NCI-H2196 treated with DMSO at 0.1 percent for 48 hours (cell line): ENCODE measurements around the gene STAT2.
A peak's percentile ranks its signal among the peaks of the same experiment; 100 is the strongest.
"Not testable (repeated sequence)": the region's sequence is repeated elsewhere in the genome, so short reads cannot be mapped to it uniquely, and the experiment has no call there.

Experiments
- DNase-seq: peaks from one replicate; lab custom pipeline; 2025; ENCODE audit not compliant: unreplicated experiment; lab: John Stamatoyannopoulos, UW

STAT2 gene

DNA sequence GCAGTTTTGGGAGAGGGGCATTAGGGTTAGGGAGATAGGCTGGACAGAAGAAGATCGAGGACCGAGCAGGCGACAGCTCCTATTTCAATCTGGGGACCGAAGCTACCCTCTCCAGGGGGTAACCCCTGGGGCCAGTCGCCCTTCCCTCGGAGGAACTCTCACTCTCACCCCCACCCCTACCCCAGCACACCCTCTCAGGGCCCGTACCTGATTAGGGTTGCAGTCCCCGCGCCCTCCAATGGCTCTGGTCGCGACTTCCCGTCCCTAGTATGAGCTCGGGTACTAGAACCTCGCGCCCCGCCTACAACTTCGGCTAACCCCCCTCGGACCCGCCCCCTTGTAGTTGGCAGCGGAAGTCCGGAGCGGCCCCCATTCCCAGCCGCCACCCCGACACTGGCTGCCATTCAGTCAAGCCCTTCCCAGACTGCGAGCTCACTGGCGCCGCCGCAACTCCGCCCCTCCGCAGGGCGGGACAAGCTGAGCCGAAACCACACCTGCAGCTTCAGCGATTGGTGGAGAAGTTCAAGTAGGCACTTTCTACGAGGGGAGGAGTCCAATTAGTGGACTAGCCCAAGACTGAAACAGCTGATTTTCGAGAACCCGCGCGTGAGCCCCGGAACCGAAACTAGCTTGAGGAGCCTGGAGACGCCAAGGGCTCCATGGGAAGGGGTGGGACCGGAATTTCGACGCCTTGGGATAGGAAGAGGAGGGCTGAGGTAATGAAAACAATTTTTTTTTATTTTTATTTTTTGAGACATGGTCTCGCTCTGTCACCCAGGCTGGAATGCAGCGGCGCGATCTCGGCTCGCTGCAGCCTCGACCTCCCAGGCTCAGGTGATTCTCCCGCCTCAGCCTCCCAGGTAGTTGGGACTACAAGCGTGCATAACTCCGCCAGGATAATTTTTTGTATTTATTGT is at the start of gene STAT2:
STAT2 (minus strand) TSS at position 257 of the 917 bp plus-strand sequence. CDS start 3,536 bp downstream, outside the sequence.
- peak; percentile 98 for DNase-seq

DNA sequence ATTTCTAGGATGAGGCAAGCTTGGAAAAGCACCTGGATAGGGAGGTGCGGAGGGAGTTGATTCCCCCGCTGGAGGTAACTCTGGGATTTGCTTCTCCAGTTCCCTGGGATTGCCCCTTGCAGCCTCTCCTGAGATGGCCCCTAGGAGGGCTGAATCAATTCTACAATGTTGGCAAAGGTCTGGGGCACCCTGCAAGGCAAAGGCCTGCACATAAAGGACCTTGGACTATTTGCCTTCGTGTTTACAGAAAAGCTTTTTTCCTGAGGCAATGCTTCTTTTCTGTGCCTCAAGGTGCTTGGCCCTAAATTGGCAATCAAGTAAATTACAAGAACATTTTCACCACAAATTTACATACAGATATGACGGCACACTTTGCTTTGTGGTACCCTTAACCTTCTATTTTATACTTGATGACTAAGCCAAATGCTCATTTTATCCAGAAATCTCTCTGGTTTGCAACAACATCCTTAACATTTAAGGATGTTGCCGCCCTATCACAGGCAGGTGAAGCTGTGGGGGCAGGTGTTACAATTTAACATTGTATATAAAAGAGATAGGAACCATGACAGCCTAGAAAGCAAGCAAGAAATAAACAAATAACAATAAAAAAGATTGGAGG is 49.0 kb upstream of the STAT2 start:
- DNase-seq = no peak

DNA sequence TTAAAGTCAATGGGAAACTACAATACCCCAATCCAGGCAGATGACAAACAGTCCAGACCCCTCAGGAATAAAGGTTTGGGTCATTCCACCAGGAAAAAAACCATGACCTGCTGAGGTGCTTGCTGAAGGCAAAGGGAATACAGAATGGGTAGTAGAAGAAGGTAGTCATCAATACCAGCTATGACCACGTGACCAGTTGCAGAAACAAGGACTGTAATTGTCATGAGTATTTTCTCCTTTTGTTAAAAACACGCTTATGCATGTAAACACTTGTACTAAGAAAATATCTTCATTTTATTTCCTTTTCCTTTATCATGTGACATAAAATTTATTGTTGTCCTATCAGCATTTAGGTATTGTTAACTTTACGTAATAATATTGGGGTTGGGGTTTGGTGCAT is 44.3 kb upstream of the STAT2 start:
- not testable (repeated sequence) for DNase-seq

DNA sequence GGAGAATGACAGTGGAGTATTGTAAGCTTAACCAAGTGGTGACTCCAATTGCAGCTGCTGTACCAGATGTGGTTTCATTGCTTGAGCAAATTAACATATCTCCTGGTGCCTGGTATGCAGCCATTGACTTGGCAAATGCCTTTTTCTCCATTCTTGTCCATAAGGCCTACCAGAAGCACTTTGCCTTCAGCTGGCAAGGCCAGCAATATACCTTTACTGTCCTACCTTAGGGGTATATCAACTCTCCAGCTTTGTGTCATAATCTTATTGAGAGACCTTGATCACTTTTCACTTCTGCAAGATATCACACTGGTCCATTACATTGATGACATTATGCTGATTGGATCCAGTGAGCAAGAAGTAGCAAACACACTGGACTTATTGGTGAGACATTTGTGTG is 41.7 kb upstream of the STAT2 start:
- not testable (repeated sequence) for DNase-seq

DNA sequence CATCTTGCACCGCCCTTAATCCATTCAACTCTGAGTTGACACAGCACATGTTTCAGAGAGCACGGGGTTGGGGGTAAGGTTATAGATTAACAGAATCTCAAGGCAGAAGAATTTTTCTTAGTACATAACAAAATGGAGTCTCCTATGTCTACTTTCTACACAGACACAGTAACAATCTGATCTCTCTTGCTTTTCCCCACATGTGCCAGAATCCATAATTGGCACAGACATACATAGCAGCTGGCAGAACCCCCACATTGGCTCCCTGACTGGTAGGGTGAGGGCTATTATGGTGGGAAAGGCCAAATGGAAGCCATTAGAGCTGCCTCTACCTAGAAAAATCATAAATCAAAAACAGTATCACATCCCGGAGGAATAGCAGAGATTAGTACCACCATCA is 41.2 kb upstream of the STAT2 start:
- DNase-seq = not testable (repeated sequence)

DNA sequence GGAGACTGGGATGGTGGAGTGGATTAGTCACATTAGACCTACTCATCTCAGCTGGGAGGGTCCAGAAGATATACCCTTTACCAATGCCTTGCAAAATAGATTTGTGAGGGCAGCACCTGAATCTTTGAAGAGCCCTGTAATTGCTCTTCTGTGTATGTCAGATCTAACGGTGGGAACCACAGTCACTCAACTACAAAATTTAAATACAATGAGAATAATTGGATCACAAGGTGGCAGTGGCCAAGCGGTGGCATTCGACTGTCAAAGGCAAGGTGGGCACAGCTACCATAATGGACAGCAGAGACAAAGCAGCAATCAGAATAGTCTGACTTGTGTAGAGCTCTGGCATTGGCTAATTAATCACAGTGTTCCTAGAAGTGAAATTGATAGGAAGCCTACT is 39.6 kb upstream of the STAT2 start:
- not testable (repeated sequence) for DNase-seq

DNA sequence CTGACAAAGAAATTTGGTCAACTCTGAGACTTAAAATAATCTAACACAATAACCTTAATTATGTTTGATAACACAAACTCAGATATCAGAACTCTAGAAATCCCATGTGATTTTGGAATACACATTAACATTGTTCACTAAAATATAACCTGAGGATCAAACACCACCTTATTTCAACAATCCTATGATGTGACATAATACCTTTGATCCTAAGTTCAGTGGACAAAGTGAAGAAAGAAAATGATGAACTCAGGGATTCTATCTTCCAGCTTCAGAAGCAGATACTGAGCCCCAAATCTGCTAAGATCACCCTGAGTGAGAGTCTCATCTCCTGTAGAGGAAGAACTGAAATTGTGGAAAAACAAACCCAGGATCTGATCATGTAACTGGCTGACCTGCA is 38.4 kb upstream of the STAT2 start:
- no peak for DNase-seq

DNA sequence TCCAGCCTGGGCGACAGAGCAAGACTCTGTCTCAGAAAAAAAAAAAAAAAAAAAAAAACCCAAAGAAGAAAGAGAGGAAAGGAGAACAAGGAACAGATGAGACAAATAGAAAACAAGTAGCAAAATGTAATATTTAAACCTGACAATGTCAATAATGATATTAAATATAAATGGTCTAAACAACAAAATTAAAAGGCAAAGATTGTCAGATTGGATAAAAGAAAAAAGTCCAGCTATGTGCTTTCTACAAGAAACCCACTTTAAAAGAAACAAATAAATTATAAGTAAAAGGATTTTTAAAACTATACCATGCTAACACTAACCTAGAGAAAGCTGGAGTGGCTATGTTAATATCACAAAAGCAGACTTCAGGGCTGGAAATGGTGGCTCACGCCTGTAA is 32.4 kb upstream of the STAT2 start:
- no peak for DNase-seq

DNA sequence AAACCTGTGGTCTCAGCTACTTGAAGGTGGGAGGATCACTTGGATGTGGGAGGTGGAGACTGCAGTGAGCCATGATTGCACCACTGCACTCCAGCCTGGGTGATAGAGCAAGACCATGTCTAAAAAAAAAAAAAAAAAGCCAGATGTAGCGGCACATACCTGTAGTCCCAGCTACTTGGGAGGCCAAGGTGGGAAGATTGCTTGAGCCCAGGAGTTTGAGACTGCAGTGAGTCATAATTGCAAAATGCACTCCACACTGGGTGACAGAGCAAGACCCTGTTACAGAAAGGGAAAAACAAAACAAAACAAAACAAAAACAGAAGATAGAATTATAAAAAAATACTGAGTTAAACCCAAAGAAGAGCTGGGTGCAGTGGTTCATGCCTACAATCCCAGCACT is 31.8 kb upstream of the STAT2 start:
- no peak for DNase-seq

DNA sequence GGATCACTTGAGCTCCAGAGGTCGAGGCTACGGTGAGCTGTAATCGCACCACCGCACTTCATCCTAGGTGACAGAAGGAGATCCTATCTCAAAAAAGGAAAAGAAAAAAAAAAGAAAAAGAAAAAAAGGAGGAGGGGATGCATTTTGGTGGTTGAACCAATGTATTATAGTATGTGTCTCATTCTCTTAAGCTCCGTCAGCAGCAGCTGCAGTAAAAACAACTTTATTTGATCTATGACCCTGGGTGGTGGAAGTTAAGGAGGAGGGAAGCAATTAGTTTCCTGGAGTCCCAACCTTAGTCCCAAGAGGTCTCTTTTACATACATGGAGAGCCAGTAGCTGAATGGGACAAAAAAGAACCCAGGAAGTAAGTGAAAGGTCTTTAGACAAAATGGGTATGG is 29.5 kb upstream of the STAT2 start:
- DNase-seq = no peak

DNA sequence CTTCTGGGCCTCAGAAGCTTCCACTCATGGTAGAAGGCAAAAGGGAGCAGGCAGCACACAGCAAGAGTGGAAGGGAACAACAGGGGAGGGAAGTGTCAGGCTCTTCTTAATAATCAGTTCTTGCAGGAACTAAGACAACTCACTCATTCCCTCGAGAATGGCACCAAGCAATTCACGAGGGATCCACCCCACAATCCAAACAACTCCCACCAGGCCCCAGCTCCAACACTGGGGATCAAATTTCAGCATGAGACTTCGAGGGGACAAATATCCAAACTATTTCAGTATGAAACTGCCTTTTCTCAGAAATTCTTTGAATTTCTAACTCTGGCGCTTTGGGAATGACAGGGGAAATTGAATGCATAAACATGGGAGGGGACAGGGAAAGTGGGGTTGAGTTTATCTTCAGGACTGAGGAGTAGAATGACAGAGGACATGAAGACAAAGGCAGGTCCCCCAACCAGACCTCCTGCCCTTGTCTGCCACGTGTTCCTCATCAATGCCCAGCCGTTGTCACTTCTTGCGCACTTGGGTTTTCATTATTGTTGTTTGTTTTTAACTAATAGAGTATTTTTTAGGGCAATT is 27.3 kb upstream of the STAT2 start:
- DNase-seq = no peak

DNA sequence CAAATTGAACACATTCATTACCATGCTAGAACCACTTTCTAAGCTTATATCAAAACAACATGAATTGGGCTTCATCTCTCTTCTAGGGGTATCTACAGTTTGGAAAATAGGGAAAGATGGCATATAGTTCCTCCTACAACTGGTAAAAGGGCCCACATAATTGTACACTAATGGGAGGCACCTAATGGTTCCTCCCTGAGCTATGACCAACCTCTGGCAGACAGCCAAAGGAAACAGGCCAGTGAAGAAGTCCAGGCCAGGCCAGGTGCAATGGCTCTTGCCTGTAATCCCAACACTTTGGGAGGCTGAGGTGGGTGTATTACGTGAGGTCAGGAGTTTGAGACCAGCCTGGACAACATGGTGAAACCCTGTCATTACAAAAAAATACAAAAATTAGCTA is 26.0 kb upstream of the STAT2 start:
- no peak for DNase-seq

DNA sequence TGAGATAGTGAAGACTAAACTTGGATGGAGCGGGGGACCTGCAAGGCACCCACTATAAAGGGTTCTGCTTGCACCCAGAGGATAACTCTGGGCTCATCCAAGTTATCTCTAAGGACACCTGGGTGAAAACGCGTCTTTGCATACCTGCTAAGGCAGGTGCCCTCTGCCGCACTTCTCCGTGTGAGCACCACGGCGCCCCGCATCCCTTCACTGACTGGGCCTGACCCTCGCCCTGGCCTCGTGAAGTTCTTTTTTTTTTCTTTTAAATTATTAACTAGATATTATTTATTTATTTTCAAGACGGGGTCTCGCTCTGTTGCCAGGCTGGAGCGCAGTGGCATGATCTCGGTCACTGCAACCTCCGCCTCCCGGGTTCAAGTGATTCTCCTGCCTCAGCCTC is 22.7 kb upstream of the STAT2 start:
- DNase-seq = no peak

DNA sequence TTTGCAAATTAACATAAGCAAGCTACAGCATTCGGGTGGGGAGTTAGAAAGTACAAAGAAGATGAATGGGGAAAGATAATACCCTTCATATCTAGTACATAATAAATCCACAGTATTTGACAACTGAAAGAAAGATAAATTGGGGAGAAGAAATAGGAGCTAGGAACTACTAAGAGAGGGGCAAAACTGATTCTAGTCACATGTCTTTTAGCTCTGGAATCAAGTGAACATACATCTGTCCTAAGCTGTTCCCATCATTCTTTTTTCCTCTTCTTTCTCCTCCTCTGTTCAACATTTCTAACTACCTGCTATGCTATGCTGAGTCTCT is 18.0 kb upstream of the STAT2 start:
- no peak for DNase-seq

DNA sequence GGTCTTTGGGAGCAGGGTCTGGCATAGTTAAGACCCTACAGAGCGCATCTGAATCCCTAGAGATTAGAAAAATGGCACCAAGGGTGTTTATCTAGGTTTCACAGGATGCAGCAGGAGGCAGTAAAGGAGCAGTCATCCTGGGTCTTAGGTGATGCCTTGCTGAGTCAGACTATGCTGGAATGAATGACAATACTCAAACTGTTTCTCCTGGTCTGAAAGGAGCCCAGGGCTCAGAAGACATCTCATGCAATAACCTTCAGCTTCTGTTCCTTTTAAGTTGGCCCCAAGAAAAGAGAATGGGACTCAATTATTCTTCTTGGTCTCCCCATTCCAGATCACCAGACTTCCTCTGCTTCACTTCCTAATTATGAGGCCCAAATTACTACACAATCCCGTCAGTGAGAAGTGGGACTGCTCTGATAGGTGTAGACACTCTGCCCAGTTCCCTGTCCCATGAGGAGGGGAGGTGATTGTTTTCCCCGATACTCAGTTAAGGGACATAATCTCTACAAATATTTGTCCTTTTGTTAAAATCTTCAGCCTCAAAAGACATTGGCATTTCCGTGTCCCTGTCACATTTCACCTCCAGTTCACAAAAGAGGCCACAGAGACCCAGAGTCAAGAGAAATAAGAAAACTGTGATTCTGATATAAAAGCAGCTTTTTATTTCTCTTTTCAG is 17.5 kb upstream of the STAT2 start:
- DNase-seq = no peak

DNA sequence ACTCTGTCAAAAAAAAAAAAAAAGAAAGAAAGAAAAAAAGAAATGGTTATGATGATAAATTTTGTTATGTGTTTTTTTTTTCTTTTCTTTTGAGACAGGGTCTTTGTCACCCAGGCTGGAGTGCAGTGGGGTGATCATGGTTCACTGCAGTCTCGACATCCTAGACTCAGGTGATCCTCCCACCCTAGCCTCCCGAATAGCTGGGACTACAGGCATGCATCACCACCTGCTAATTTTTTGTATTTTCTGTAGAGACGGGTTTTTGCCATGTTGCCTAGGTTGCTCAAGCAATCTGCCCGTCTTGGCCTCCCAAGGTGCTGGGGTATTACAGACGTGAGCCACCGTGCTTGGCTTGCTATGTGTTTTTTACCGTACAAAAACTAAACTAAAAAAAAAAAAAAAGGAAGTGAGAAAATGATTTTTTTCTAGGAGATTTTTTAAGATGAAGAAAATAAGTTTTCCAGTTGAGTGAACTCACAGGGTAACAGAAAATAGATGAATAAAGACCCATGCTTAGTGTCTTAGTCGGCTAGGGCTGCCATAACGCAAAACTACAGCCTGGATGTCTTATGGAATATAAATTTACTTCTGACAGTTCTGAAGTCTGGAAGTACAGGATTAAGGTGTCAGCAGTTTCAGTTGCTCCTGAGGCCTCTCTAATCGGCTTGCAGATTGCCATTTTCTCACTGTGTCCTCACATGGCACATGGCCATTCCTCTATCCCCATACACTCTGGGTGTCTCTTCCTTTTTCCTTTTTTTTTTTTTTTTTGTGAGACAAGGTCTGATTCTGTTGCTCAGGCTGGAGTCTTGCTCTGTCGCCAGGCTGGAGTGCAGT is 15.9 kb upstream of the STAT2 start:
- DNase-seq = no peak

DNA sequence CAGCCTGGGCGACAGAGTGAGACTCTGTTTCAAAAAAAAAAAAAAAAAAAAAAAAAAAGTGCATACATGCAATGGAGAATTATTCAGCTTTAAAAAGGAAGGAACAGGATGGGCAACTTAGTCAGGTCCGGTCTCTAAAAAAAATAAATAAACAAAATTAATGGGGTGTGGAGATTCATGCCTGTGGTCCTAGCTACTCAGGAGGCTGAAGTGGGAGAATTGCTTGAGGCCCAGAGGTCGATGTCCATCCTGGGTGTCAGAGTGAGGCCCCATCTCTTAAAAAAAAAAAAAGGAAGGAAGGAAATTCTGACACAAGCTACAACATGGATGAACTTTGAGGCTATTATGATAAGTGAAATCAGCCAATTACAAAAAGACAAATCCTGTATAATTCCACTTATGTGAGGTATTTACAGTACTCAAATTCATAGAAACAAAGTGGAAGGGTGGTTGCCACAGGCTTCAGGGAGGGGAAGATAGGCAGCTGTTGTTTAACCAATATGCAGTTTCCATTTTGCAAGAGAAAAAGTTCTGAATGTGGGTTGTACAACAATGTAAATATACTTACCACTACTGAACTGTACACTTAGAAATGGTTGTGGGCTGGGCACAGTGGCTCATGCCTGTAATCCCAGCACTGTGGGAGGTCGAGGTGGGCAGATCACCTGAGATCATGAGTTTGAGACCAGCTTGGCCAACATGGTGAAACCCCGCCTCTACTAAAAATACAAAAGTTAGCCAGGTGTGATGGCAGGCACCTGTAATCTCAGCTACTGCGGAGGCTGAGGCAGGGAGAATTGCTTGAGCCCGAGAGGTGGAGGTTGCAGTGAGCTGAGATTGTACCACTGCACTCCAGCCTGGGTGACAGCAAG is 15.1 kb upstream of the STAT2 start:
- DNase-seq = no peak

DNA sequence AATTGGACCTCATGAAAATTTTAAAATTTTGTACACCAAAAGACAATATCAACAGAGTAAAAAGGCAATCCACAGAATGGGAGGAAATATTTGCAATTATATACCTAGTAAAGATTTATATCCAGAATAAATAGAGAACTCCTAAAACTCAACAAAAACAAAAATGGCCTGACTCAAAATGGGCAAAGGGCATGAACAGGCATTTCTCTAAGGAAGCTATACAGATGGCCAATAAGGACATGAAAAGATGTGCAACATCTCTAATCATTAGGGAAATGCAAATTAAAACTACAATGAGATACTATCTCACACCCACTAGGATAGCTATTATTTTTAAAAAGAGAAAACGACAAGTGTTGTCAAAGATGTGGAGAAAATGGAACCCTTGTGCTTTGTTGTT is 13.6 kb upstream of the STAT2 start:
- DNase-seq = no peak

DNA sequence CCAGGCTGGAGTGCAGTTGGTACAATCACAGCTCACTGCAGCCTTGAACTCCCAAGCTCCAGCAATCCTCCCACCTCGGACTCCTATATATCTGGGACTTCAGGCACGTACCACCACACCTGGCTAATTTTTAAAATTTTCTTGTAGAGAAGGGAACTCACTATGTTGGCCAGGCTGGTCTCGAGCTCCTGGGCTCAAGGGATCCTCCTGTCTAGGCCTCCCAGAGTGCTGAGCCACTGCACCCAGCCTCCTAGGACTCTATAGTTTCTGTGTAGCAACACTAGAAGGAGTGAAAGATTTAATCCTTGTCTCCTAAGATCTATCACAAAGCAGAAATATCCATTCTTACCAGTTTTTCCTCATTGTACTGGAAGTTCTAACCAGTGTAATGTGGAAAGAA is 7.0 kb upstream of the STAT2 start:
- DNase-seq = no peak
